PC-3 (cell line): ENCODE data around the gene RHOBTB3.

Experiments
- CTCF ChIP-seq: fragments of 300-600 bp; sonication (generic); conservative IDR thresholded peaks from 2 replicates; pipeline ENCODE4 v1.5.1; 2017; ENCODE audit warnings: antibody characterized with exemption, low read depth, mild to moderate bottlenecking, low read length
- EZH2 ChIP-seq: fragments of 300-600 bp; sonication (generic); IDR thresholded peaks from one replicate; pipeline ENCODE4 v1.6.1; 2017; ENCODE audit warnings: antibody characterized with exemption, mild to moderate bottlenecking, low read length; ENCODE audit not compliant: unreplicated experiment

GRCh38 chr5:95746194-95746593 is 15.1 kb downstream of the RHOBTB3 start:
- TF ChIP-seq CTCF (no peak), EZH2 (no peak)
